Ammon's horn (tissue), 1 donor: ENCODE data around the gene AASDH.

Experiments
- DNase-seq: peaks from one replicate; pipeline ENCODE4 v3.0.0-alpha.2; 2016; ENCODE audit warnings: low spot score

Gene AASDH

GRCh38 chr4:56387023-56388001, at the start of gene AASDH:
TSS of gene AASDH (minus strand) at chr4:56387491. CDS start at chr4:56384299, 3,192 bp downstream.
- peak; percentile 95 for DNase-seq

GRCh38 chr4:56435140-56435926, 48.0 kb upstream of the AASDH start, which contains the start of gene PPAT:
TSS of gene PPAT (minus strand) at chr4:56435615. CDS start at chr4:56435477, 138 bp downstream.
- DNase-seq, result peak; percentile 99

- no peak for DNase-seq
Measured at GRCh38 chr4:56434599-56435139, 47.4 kb upstream of the AASDH start.

GRCh38 chr4:56433280-56433679, 46.0 kb upstream of the AASDH start:
- no peak for DNase-seq

GRCh38 chr4:56430203-56430602, 42.9 kb upstream of the AASDH start:
- DNase-seq, result no peak

- no peak for DNase-seq
Measured at GRCh38 chr4:56427179-56427578, 39.9 kb upstream of the AASDH start.

- DNase-seq, result no peak
Measured at GRCh38 chr4:56426273-56426672, 39.0 kb upstream of the AASDH start.

- DNase-seq, result no peak
Measured at GRCh38 chr4:56425518-56425917, 38.2 kb upstream of the AASDH start.

GRCh38 chr4:56424697-56425514, 37.6 kb upstream of the AASDH start:
- peak; percentile 36 for DNase-seq

GRCh38 chr4:56424176-56424575, 36.9 kb upstream of the AASDH start:
- no peak for DNase-seq

- DNase-seq, result no peak
Measured at GRCh38 chr4:56417396-56417795, 30.1 kb upstream of the AASDH start.

GRCh38 chr4:56416349-56416748, 29.1 kb upstream of the AASDH start:
- no peak for DNase-seq

GRCh38 chr4:56414135-56414670, 26.9 kb upstream of the AASDH start:
- DNase-seq, result no peak

- DNase-seq, result peak; percentile 83
Measured at GRCh38 chr4:56410247-56411062, 23.2 kb upstream of the AASDH start.

- DNase-seq, result no peak
Measured at GRCh38 chr4:56409511-56410090, 22.3 kb upstream of the AASDH start.

GRCh38 chr4:56408978-56409377, 21.7 kb upstream of the AASDH start:
- DNase-seq, result no peak

- no peak for DNase-seq
Measured at GRCh38 chr4:56406151-56406550, 18.9 kb upstream of the AASDH start.

- no peak for DNase-seq
Measured at GRCh38 chr4:56405016-56405415, 17.7 kb upstream of the AASDH start.

GRCh38 chr4:56400560-56400959, 13.3 kb upstream of the AASDH start:
- no peak for DNase-seq

GRCh38 chr4:56391270-56391669, 4.0 kb upstream of the AASDH start:
- no peak for DNase-seq
